ENCODE results near the gene CSTPP1.

- no peak for TF ChIP-seq TAF1 (IDR thresholded peaks at IDR 0.05; ENCODE audit: borderline replicate concordance, insufficient read depth, low read length)
- no peak for TF ChIP-seq SIN3A (IDR thresholded peaks at IDR 0.05; ENCODE audit: borderline replicate concordance, insufficient read depth, low read length)
Observed at GRCh38 chr11:47127213-47127612, 190.7 kb downstream of the CSTPP1 start.

Measured in PFSK-1 (cell line).